GM23338 (cell line): Measurements from ENCODE around the gene AFF3. TPM values are rescaled to one million over a fixed set of nuclear protein-coding genes. Genes with fewer than 3 reads are reported as not detected.

Experiments used
- ATAC-seq: fragments of 200-7000 bp; cut with Tn5 transposase; 3 replicates; pipeline ENCODE4 v1.9.1; 2020
- DNase-seq: peaks from one replicate; pipeline ENCODE4 v3.0.0-alpha.2; 2015; ENCODE audit warnings: low spot score
- H2AFZ ChIP-seq: fragments of 200-600 bp; sonication (generic); 2 replicates; pipeline ENCODE4 v1.8.0; 2016; ENCODE audit warnings: antibody characterized with exemption, mild to moderate bottlenecking, moderate library complexity
- H3F3A ChIP-seq: fragments of 200-600 bp; sonication (generic); replicated peaks from 2 replicates; pipeline ENCODE4 v1.8.0; 2017; ENCODE audit warnings: antibody characterized with exemption, mixed run types, low read depth
- H3K27ac ChIP-seq: fragments of 200-600 bp; sonication (generic); 2 replicates; pipeline ENCODE4 v1.6.1; 2016; ENCODE audit warnings: low read depth
- H3K27me3 ChIP-seq: fragments of 200-600 bp; sonication (generic); 2 replicates; pipeline ENCODE4 v1.8.0; 2016; ENCODE audit warnings: mild to moderate bottlenecking, mixed run types, moderate library complexity; ENCODE audit not compliant: insufficient read depth
- H3K36me3 ChIP-seq: fragments of 200-600 bp; sonication (generic); 2 replicates; pipeline ENCODE4 v1.8.0; 2016; ENCODE audit warnings: mild to moderate bottlenecking; ENCODE audit not compliant: insufficient read depth
- H3K4me1 ChIP-seq: fragments of 200-600 bp; sonication (generic); 2 replicates; pipeline ENCODE4 v1.8.0; 2016; ENCODE audit warnings: mild to moderate bottlenecking, moderate library complexity; ENCODE audit not compliant: insufficient read depth
- H3K4me2 ChIP-seq: fragments of 200-600 bp; sonication (generic); 2 replicates; pipeline ENCODE4 v1.7.1; 2017; ENCODE audit warnings: mixed run types
- H3K4me3 ChIP-seq: fragments of 200-600 bp; sonication (generic); 2 replicates; pipeline ENCODE4 v1.6.1; 2016; ENCODE audit warnings: mixed run types
- H3K79me2 ChIP-seq: fragments of 200-600 bp; sonication (generic); replicated peaks from 2 replicates; pipeline ENCODE4 v1.8.0; 2017; ENCODE audit warnings: mild to moderate bottlenecking; ENCODE audit not compliant: insufficient read depth
- H3K9me2 ChIP-seq: fragments of 200-600 bp; sonication (generic); 2 replicates; pipeline ENCODE4 v1.8.0; 2017; ENCODE audit not compliant: insufficient read depth
- H4K20me1 ChIP-seq: fragments of 200-600 bp; sonication (generic); replicated peaks from 2 replicates; pipeline ENCODE4 v1.8.0; 2017; ENCODE audit warnings: mild to moderate bottlenecking; ENCODE audit not compliant: insufficient read depth
- H3K27ac Mint-ChIP-seq: 2 replicates; pipeline ENCODE4 v1.8.0; 2020; ENCODE audit warnings: inconsistent platforms, mild to moderate bottlenecking, moderate library complexity, mixed read lengths
- H3K27me3 Mint-ChIP-seq: 3 replicates; pipeline ENCODE4 v1.8.0; 2022; ENCODE audit warnings: low read depth, mild to moderate bottlenecking, moderate library complexity, mixed read lengths, inconsistent platforms; ENCODE audit not compliant: insufficient read depth, poor library complexity
- H3K36me3 Mint-ChIP-seq: 3 replicates; pipeline ENCODE4 v1.8.0; 2021; ENCODE audit warnings: low read depth, mild to moderate bottlenecking, inconsistent platforms, moderate library complexity, mixed read lengths
- H3K4me1 Mint-ChIP-seq: 3 replicates; pipeline ENCODE4 v1.8.0; 2020; ENCODE audit warnings: mild to moderate bottlenecking, inconsistent platforms, mixed read lengths
- H3K4me3 Mint-ChIP-seq: 3 replicates; pipeline ENCODE4 v1.8.0; 2021; ENCODE audit warnings: moderate library complexity, mild to moderate bottlenecking, inconsistent platforms, mixed read lengths
- H3K9me3 Mint-ChIP-seq: 3 replicates; pipeline ENCODE4 v1.8.0; 2020; ENCODE audit warnings: moderate library complexity, mild to moderate bottlenecking, inconsistent platforms, mixed read lengths
- CREB1 ChIP-seq: fragments of 250-450 bp; sonication (Bioruptor Pico); IDR thresholded peaks from 2 replicates; pipeline ENCODE4 v1.5.0; 2020; ENCODE audit warnings: low read depth, mild to moderate bottlenecking, moderate library complexity
- EZH2 ChIP-seq: fragments of 200-600 bp; sonication (generic); IDR thresholded peaks from one replicate; pipeline ENCODE4 v1.8.0; 2017; ENCODE audit warnings: antibody characterized with exemption, mild to moderate bottlenecking, low read depth; ENCODE audit not compliant: unreplicated experiment
- EZH2phosphoT487 ChIP-seq: fragments of 200-600 bp; sonication (generic); IDR thresholded peaks from one replicate; pipeline ENCODE4 v1.8.1; 2018; ENCODE audit warnings: antibody characterized with exemption; ENCODE audit not compliant: unreplicated experiment
- JUNB ChIP-seq: IDR thresholded peaks from one replicate; pipeline ENCODE4 v1.6.1; 2016; ENCODE audit warnings: antibody characterized with exemption; ENCODE audit not compliant: unreplicated experiment
- NANOG ChIP-seq: IDR thresholded peaks from 2 replicates; pipeline ENCODE4 v1.6.1; 2016; ENCODE audit warnings: antibody characterized with exemption, borderline replicate concordance
- POLR2AphosphoS5 ChIP-seq: IDR thresholded peaks from 2 replicates; pipeline ENCODE4 v1.6.1; 2016; ENCODE audit warnings: antibody characterized with exemption, low read depth
- STAT1 ChIP-seq: IDR thresholded peaks from one replicate; pipeline ENCODE4 v1.6.1; 2016; ENCODE audit warnings: antibody characterized with exemption; ENCODE audit not compliant: unreplicated experiment
- ZNF114 ChIP-seq: fragments of 250-450 bp; sonication (Bioruptor Pico); IDR thresholded peaks from 2 replicates; pipeline ENCODE4 v1.5.0; 2020; ENCODE audit warnings: mild to moderate bottlenecking, moderate library complexity
- ZNF331 ChIP-seq: fragments of 250-450 bp; sonication (Bioruptor Pico); IDR thresholded peaks from 2 replicates; pipeline ENCODE4 v1.5.0; 2020; ENCODE audit warnings: low read depth, mild to moderate bottlenecking, moderate library complexity
- polyA plus RNA-seq: library from polyadenylated mRNA; unstranded; fragments of >200 nt; fragmentation: Nextera tagmentation; extraction: Ambion mirVana; gene quantifications from 2 replicates; pipeline ENCODE4 v1.2.1, GENCODE V29; 2016
- total RNA-seq: library from RNA; depleted of rRNA; stranded (reverse); fragments of >200 nt; shearing (Covaris generic); gene quantifications from 2 replicates; pipeline ENCODE4 v1.2.3, GENCODE V29; 2014
- TF ChIP-seq, protein P1 (sequence below), 2 experiments: fragments of 200-600 bp in 1 of 2; sonication (generic) in 1 of 2; conservative IDR thresholded peaks; 2 replicates each; pipeline versions ENCODE4 v1.5.1 to v1.6.1; 2016 to 2017; ENCODE audit warnings: antibody characterized with exemption in 2 of 2, low read depth in 2 of 2, mild to moderate bottlenecking in 2 of 2, moderate library complexity in 1 of 2
- TF ChIP-seq, protein P2 (sequence below): IDR thresholded peaks from 2 replicates; pipeline ENCODE4 v1.6.1; 2016; ENCODE audit warnings: antibody characterized with exemption
- TF ChIP-seq, protein P3 (sequence below): IDR thresholded peaks from one replicate; pipeline ENCODE4 v1.6.1; 2018; ENCODE audit warnings: antibody characterized with exemption; ENCODE audit not compliant: unreplicated experiment
- TF ChIP-seq, protein P4 (sequence below): fragments of 250-450 bp; sonication (Bioruptor Pico); IDR thresholded peaks from 2 replicates; pipeline ENCODE4 v1.5.0; 2020; ENCODE audit warnings: mild to moderate bottlenecking, moderate library complexity

The AFF3 gene
- total and polyA plus RNA-seq, 2 experiments from 2014 or later = 0.73 to 1.4 TPM

DNA sequence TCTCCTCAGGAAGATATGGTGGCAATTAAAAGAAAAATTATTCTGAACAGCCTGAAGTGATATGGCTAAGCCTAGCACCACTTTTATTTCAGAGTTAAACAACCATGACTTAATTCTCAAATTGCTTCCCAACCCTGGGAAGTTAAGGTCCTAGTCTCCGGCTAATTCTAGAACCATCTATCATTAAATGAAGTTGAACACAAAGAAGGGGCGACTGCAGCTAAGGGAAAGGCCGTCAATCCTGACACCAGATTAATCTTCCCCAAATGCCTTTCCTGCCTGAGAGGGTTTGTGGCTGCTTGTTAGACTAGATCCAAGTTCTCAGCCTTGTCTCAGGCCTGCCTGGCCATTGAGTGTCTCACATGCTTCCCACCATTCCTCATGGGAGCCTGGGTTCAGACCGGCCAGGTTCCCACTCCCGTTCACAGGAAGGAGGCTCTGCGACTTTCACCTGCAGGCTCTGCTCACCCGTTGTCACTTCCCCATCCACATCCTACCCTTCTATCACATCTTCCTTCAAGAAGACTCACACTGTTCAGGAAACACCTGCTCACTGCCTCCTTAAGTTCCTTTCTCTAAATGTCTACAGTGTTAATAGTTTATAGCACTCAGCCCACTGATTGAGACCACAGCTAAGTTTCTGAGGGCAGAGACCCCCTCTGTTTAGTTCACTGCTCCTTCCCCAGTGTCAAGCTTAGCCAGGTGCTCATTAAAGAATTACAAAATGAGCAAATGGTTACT lies 369.6 kb downstream of the AFF3 start:
- peaks cover 3% of the 10 kb centered on the region for H3K27me3 Mint-ChIP-seq
- H3K36me3 ChIP-seq = no peaks in the 10 kb centered on the region
- H3K27ac ChIP-seq = no peak overlapping the region
- H3F3A ChIP-seq = no peaks in the 10 kb centered on the region
- H3K27me3 ChIP-seq = no peaks in the 10 kb centered on the region
- no peak overlapping the region for H3K4me2 ChIP-seq
- TF ChIP-seq POLR2AphosphoS5 (no peak), ZNF114 (CRISPR knock-in tag) (no peak), EZH2phosphoT487 (no peak), NANOG (no peak), EZH2 (no peak), STAT1 (no peak), ZNF331 (CRISPR knock-in tag) (no peak), CREB1 (no peak), JUNB (no peak)
- TF ChIP-seq, protein P1, sequence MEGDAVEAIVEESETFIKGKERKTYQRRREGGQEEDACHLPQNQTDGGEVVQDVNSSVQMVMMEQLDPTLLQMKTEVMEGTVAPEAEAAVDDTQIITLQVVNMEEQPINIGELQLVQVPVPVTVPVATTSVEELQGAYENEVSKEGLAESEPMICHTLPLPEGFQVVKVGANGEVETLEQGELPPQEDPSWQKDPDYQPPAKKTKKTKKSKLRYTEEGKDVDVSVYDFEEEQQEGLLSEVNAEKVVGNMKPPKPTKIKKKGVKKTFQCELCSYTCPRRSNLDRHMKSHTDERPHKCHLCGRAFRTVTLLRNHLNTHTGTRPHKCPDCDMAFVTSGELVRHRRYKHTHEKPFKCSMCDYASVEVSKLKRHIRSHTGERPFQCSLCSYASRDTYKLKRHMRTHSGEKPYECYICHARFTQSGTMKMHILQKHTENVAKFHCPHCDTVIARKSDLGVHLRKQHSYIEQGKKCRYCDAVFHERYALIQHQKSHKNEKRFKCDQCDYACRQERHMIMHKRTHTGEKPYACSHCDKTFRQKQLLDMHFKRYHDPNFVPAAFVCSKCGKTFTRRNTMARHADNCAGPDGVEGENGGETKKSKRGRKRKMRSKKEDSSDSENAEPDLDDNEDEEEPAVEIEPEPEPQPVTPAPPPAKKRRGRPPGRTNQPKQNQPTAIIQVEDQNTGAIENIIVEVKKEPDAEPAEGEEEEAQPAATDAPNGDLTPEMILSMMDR (conservative IDR thresholded peaks at IDR 0.05; ENCODE audit: low read depth in 2 of 2) = no peak
- TF ChIP-seq, protein P2, sequence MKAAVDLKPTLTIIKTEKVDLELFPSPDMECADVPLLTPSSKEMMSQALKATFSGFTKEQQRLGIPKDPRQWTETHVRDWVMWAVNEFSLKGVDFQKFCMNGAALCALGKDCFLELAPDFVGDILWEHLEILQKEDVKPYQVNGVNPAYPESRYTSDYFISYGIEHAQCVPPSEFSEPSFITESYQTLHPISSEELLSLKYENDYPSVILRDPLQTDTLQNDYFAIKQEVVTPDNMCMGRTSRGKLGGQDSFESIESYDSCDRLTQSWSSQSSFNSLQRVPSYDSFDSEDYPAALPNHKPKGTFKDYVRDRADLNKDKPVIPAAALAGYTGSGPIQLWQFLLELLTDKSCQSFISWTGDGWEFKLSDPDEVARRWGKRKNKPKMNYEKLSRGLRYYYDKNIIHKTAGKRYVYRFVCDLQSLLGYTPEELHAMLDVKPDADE = no peak
- TF ChIP-seq, protein P3, sequence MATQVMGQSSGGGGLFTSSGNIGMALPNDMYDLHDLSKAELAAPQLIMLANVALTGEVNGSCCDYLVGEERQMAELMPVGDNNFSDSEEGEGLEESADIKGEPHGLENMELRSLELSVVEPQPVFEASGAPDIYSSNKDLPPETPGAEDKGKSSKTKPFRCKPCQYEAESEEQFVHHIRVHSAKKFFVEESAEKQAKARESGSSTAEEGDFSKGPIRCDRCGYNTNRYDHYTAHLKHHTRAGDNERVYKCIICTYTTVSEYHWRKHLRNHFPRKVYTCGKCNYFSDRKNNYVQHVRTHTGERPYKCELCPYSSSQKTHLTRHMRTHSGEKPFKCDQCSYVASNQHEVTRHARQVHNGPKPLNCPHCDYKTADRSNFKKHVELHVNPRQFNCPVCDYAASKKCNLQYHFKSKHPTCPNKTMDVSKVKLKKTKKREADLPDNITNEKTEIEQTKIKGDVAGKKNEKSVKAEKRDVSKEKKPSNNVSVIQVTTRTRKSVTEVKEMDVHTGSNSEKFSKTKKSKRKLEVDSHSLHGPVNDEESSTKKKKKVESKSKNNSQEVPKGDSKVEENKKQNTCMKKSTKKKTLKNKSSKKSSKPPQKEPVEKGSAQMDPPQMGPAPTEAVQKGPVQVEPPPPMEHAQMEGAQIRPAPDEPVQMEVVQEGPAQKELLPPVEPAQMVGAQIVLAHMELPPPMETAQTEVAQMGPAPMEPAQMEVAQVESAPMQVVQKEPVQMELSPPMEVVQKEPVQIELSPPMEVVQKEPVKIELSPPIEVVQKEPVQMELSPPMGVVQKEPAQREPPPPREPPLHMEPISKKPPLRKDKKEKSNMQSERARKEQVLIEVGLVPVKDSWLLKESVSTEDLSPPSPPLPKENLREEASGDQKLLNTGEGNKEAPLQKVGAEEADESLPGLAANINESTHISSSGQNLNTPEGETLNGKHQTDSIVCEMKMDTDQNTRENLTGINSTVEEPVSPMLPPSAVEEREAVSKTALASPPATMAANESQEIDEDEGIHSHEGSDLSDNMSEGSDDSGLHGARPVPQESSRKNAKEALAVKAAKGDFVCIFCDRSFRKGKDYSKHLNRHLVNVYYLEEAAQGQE = no peak
- TF ChIP-seq, protein P4, sequence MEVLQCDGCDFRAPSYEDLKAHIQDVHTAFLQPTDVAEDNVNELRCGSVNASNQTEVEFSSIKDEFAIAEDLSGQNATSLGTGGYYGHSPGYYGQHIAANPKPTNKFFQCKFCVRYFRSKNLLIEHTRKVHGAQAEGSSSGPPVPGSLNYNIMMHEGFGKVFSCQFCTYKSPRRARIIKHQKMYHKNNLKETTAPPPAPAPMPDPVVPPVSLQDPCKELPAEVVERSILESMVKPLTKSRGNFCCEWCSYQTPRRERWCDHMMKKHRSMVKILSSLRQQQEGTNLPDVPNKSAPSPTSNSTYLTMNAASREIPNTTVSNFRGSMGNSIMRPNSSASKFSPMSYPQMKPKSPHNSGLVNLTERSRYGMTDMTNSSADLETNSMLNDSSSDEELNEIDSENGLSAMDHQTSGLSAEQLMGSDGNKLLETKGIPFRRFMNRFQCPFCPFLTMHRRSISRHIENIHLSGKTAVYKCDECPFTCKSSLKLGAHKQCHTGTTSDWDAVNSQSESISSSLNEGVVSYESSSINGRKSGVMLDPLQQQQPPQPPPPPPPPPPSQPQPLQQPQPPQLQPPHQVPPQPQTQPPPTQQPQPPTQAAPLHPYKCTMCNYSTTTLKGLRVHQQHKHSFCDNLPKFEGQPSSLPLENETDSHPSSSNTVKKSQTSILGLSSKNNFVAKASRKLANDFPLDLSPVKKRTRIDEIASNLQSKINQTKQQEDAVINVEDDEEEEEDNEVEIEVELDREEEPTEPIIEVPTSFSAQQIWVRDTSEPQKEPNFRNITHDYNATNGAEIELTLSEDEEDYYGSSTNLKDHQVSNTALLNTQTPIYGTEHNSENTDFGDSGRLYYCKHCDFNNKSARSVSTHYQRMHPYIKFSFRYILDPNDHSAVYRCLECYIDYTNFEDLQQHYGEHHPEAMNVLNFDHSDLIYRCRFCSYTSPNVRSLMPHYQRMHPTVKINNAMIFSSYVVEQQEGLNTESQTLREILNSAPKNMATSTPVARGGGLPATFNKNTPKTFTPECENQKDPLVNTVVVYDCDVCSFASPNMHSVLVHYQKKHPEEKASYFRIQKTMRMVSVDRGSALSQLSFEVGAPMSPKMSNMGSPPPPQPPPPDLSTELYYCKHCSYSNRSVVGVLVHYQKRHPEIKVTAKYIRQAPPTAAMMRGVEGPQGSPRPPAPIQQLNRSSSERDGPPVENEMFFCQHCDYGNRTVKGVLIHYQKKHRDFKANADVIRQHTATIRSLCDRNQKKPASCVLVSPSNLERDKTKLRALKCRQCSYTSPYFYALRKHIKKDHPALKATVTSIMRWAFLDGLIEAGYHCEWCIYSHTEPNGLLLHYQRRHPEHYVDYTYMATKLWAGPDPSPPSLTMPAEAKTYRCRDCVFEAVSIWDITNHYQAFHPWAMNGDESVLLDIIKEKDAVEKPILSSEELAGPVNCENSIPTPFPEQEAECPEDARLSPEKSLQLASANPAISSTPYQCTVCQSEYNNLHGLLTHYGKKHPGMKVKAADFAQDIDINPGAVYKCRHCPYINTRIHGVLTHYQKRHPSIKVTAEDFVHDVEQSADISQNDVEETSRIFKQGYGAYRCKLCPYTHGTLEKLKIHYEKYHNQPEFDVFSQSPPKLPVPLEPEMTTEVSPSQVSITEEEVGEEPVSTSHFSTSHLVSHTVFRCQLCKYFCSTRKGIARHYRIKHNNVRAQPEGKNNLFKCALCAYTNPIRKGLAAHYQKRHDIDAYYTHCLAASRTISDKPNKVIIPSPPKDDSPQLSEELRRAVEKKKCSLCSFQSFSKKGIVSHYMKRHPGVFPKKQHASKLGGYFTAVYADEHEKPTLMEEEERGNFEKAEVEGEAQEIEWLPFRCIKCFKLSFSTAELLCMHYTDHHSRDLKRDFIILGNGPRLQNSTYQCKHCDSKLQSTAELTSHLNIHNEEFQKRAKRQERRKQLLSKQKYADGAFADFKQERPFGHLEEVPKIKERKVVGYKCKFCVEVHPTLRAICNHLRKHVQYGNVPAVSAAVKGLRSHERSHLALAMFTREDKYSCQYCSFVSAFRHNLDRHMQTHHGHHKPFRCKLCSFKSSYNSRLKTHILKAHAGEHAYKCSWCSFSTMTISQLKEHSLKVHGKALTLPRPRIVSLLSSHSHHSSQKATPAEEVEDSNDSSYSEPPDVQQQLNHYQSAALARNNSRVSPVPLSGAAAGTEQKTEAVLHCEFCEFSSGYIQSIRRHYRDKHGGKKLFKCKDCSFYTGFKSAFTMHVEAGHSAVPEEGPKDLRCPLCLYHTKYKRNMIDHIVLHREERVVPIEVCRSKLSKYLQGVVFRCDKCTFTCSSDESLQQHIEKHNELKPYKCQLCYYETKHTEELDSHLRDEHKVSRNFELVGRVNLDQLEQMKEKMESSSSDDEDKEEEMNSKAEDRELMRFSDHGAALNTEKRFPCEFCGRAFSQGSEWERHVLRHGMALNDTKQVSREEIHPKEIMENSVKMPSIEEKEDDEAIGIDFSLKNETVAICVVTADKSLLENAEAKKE (CRISPR knock-in tag) = no peak
- no peak overlapping the region; the same call in 1 of the 2 replicates for H2AFZ ChIP-seq
- no peaks in the 10 kb centered on the region for H3K4me1 ChIP-seq
- H3K36me3 Mint-ChIP-seq = peaks cover 5% of the 10 kb centered on the region; the same call in 1 of the 3 replicates
- H3K4me1 Mint-ChIP-seq = peaks cover 4% of the 10 kb centered on the region; the same call in 2 of the 3 replicates
- H3K9me3 Mint-ChIP-seq = peaks cover 13% of the 10 kb centered on the region; the same call in 1 of the 3 replicates
- no peak for ATAC-seq
- no peak overlapping the region for H3K4me3 ChIP-seq
- no peaks in the 10 kb centered on the region for H3K79me2 ChIP-seq
- H3K27ac Mint-ChIP-seq = no peak overlapping the region
- peaks cover 3% of the 10 kb centered on the region for H3K9me2 ChIP-seq
- DNase-seq = no peak
- H4K20me1 ChIP-seq = no peaks in the 10 kb centered on the region
- no peak overlapping the region for H3K4me3 Mint-ChIP-seq
